ENCODE measurements around the gene TLL2.
A peak's percentile ranks its signal among the peaks of the same experiment; 100 is the strongest.
"Not testable (repeated sequence)": the region's sequence is repeated elsewhere in the genome, so short reads cannot be mapped to it uniquely, and the experiment has no call there.

Gene TLL2

DNA sequence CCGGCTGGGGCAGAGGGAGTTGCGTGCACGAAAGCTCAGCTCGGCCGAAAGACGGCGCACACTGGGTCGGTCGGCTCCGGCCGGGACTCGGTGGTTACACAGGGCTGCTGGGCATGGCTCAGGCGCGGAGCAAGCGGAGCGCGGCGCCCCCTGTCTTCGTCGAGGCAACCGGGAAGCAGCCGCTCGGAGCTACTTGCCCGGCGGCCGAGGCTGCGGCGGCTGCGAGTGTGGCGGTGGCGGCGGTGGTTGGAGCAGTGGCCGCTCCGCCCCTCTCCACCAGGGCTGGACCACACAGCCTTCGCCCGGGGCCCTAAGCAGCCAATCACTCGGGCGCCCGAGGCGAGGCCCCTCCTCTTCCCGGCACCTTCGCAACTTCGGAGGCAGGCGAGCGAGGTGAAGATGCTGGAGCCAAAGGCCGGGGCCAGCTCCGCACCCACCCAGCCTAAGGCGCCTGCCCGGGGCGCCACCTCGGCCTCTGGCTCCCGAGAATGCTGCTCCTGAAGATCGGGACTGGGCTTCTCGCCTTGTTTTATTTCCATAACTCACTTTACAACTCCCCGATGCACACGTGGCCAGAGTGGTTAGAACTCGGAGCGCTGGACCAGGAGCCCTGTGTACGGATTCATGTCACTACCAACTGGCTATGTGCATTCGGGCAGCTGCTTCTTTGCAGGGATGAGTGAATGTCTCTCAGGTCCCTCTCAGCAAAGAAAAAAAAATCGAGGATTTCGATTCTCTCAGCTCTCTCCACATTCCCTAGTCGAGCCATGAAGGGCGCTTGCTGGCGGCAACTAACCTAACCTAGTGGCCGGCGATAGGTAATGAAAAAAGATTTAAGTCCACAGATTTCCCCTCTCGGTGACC, at the start of gene TLL2:
Gene TLL2, minus strand, starts transcription at position 229 of the 864 bp plus-strand sequence. CDS start 241 bp downstream, outside the sequence.
- DNase-seq, result peak; percentile 45 to 77

DNA sequence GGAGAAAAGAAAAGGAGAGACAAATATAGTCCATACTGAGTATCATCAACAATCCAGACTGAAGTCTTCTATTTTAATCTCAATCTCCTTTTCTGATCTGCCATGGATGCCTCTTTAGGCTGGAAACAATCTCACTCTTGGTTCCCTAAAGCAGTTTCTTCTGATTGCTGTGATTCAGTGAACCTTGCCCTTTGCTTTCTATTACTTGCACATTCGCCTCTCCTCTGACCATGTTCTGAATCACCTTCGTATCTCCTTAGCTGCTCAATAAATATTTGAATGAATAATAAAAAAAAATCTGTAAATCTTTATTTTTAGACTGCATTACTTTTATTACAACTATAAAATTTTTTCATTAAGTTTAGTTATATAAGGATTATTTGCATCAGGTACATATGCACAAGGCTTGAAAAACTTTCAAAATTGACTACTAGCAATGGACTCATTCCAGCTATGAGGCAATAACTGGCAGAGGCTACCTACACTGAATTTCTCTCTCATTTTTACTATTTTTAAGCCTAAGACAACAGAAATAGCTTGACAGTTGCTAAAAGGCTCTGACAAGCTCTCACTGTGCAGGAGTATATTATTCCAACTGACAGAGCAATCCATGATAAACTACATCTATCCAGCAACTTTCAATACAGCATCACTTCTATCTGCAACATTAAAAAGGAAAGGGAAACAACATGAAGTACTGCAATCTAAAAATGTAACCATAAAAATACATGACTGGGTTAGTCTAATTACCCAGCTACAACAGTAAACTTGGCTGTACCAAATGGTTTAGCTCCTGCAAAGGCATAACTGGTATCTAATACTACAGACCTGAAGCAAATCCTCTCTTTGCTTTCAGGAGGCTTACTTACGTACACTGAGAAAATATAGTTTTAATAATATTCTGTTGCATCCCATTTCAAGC, 47.5 kb upstream of the TLL2 start:
- no peak for DNase-seq

GRCh38 chr10:96560489-96560888, 46.8 kb upstream of the TLL2 start:
- no peak for DNase-seq

- no peak for DNase-seq
Observed at GRCh38 chr10:96556003-96556402, 42.3 kb upstream of the TLL2 start.

DNA sequence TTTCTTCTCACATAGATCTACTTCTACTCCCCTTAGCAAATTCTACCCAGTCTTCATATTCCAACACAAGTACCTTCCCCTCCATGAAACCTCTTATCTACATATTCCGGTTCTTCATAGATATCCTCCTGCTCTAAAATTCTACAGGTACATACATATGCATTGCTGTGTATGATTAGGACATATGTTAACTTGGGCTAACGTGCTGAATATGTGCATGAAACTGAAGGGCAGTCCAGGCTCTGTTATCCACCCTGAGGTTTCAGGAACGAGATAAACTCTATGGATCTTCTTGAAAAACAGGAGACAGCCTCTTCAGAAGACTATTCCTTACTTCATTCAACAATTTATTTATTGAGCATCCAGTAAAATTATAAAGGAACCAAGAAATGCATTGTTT, 41.6 kb upstream of the TLL2 start:
- no peak for DNase-seq

DNA sequence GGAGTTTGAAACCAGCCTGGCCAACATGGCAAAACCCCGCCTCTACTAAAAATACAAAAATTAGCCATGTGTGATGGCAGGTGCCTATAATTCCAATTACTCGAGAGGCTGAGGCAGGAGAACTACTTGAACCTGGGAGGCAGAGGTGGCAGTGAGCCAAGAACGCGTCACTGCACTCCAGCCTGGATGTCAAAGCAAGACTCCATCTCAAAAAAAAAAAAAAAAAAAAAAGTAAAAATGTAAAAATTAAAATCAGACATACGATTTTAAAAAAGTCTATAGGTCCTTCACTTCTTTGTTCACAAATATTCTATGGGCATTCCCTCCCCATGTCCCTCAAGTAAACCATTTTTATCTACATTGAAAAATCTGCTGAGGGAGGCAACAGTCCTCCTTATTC, 34.9 kb upstream of the TLL2 start:
- no peak for DNase-seq

DNA sequence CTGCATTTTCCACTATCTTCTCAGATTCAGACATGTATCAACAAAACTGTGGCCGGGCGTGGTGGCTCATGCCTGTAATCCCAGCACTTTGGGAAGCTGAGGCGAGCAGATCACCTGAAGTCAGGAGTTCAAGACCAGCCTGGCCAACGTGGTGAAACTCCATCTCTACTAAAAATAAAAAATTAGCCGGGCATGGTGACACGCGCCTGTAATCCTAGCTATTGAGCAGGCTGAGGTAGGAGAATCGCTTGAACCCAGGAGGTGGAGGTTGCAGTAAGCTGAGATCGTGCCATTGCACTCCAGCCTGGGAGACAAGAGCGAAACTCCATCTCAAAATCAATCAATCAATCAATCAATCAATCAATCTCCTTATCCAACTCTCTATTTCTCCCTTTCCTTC, 31.8 kb upstream of the TLL2 start:
- DNase-seq, result not testable (repeated sequence)

DNA sequence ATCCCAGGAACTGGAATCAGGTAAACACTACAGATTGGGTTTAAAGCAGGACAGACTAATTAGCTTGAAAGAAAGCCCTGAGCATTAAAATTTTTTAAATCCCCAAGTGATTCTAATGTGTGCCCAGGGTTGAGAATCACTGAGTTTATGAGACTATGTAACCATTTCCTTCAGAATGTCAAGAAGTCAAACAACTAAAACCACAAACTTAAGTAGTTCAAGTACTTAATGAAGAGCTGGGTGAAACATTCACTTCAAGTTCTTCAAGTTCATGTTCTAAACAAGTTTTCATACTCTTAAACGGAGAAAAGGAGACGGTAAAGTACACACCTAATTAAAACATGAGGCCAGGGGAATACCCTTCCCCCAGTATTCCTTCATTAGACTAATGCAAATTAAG, 28.2 kb upstream of the TLL2 start:
- DNase-seq, result no peak

- DNase-seq, result no peak
Observed at GRCh38 chr10:96540240-96540639, 26.5 kb upstream of the TLL2 start.

GRCh38 chr10:96538683-96539082, 25.0 kb upstream of the TLL2 start:
- DNase-seq, result no peak

GRCh38 chr10:96536129-96536528, 22.4 kb upstream of the TLL2 start:
- DNase-seq, result no peak

DNA sequence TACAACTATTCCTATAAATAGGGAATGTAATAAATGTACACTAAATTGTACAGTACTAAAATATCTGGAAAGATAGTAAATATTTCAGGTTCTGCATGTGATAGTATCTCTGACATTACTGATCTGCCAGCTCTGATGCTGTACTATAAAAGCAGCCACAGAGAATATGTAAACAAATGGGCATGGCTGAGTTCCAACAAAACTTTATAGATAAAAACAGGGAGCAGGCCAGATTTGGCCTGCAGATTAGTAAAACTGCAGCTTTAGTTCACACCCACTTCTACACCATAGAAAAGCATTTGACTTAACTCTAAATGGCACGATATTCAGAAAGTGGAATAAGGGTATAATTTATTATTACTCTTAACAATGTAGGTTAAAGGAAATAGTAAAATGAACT, 18.8 kb upstream of the TLL2 start:
- peak in 1 of 2 experiments; percentile 18 for DNase-seq

GRCh38 chr10:96529634-96530279, 16.0 kb upstream of the TLL2 start:
- DNase-seq, result no peak

GRCh38 chr10:96524741-96525140, 11.0 kb upstream of the TLL2 start:
- peak in 1 of 2 experiments; percentile 5 for DNase-seq

DNA sequence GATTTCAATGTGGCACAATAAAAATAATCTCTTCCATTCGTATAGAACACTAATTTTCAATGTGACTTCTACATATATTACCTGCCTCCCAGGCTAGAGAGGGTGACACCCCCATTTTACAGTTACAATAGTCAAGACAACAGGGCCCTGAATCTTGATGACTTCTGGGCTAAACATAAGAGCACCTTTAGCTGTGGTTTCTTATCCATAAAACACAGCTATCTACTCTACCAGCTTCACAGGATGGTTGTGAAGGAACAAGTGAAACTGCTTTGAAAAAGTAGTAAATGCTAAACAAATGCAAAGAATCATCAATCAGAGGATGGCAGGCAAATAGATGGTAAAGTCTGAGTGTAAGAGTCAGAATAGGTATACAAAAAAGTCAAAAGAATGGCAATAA, 3.6 kb upstream of the TLL2 start:
- no peak for DNase-seq

DNA sequence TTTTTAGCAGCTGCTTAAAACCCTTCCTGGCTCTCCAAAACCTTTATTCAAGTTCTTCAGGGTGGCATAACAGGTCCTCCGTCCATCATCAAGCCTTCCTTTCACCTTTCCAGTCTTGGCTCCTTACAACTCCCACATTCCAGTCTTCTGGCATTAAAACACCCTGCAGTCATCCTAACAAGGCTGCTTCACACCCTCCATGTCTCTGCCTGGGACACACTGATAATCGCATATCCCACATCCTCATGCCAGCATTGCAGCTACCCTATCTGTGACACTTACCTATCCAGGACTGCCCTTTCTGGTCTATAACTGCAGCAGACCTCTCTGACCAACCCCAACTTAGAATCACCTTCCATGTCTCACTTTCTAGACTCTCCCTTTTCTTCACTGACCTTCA, 2.6 kb upstream of the TLL2 start:
- no peak for DNase-seq

GRCh38 chr10:96513305-96513697, 425 bp downstream of the TLL2 start:
- no peak for DNase-seq

- no peak for DNase-seq
Observed at GRCh38 chr10:96512524-96513304, 1.0 kb downstream of the TLL2 start.

- peak in 1 of 2 experiments; percentile 7 for DNase-seq
Observed at GRCh38 chr10:96511044-96511945, 2.4 kb downstream of the TLL2 start.

- DNase-seq, result no peak
Observed at GRCh38 chr10:96509017-96509641, 4.6 kb downstream of the TLL2 start.

DNA sequence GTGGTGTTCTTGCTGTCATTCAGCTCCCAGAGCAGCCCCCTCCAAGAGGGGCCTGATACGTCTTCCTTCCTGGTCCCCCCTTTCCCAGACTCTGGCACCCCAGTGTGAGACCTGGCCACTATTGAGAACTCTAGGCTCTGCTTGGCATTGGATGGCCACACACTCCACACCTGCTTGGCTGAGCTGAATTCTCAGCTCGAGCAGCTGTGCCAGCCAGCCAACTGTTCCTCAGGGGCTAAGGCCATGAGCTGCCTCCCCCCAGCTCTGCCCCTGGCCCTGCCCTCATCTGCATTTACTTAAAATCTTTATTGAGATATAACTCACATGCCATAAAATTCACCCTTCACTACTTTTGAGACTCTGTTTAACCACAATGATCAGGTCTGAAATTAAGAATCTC, 6.7 kb downstream of the TLL2 start:
- no peak for DNase-seq

All from NCI-H2081 (cell line).